HepG2 (cell line): ENCODE results near the gene CDIP1. TPM values are rescaled to one million over a fixed set of nuclear protein-coding genes. Genes with fewer than 3 reads are reported as not detected.

Experiments used
- CEBPG ChIP-seq: IDR thresholded peaks from 2 replicates; pipeline ENCODE4 v1.6.1; 2016
- FOSL1 ChIP-seq: sonication (generic); formaldehyde crosslinking; IDR thresholded peaks from 2 replicates; pipeline ENCODE4 v1.9.0; 2021; ENCODE audit warnings: missing genetic modification reagents, borderline replicate concordance
- JDP2 ChIP-seq: sonication (generic); formaldehyde crosslinking; IDR thresholded peaks from 2 replicates; pipeline ENCODE4 v1.8.1; 2022; ENCODE audit warnings: missing genetic modification reagents, borderline replicate concordance
- KAT7 ChIP-seq: IDR thresholded peaks from 2 replicates; pipeline ENCODE4 v1.6.1; 2018; ENCODE audit warnings: borderline replicate concordance, missing compliant biosample characterization
- MAF1 ChIP-seq: sonication (generic); formaldehyde crosslinking; IDR thresholded peaks from 2 replicates; pipeline ENCODE4 v1.5.0; 2020; ENCODE audit warnings: missing genetic modification reagents, borderline replicate concordance
- MYC ChIP-seq: sonication (generic); formaldehyde crosslinking; IDR thresholded peaks from 2 replicates; pipeline ENCODE4 v1.9.0; 2021; ENCODE audit warnings: missing genetic modification reagents, borderline replicate concordance
- NR1H2 ChIP-seq: sonication (generic); formaldehyde crosslinking; IDR thresholded peaks from 2 replicates; pipeline ENCODE4 v1.8.1; 2022; ENCODE audit warnings: low read depth, missing genetic modification reagents, borderline replicate concordance
- ZFP1 ChIP-seq: IDR thresholded peaks from 2 replicates; pipeline ENCODE4 v1.6.1; 2016
- ZFX ChIP-seq: sonication (generic); formaldehyde crosslinking; IDR thresholded peaks from 2 replicates; pipeline ENCODE4 v1.4.0; 2020; ENCODE audit warnings: mild to moderate bottlenecking, low read depth, missing genetic modification reagents, moderate library complexity
- ZNF205 ChIP-seq: IDR thresholded peaks from 2 replicates; pipeline ENCODE4 v1.6.1; 2018; ENCODE audit warnings: missing biosample characterization, missing genetic modification reagents
- ZNF3 ChIP-seq: IDR thresholded peaks from 2 replicates; pipeline ENCODE4 v1.7.0; 2017; ENCODE audit warnings: inconsistent platforms
- ZNF558 ChIP-seq: sonication (generic); formaldehyde crosslinking; IDR thresholded peaks from 2 replicates; pipeline ENCODE4 v1.9.0; 2022; ENCODE audit warnings: mild to moderate bottlenecking, missing genetic modification reagents, borderline replicate concordance
- ZNF773 ChIP-seq: sonication (generic); formaldehyde crosslinking; IDR thresholded peaks from 2 replicates; pipeline ENCODE4 v1.4.0; 2020; ENCODE audit warnings: missing genetic modification reagents, borderline replicate concordance
- ZNF781 ChIP-seq: sonication (generic); formaldehyde crosslinking; IDR thresholded peaks from 2 replicates; pipeline ENCODE4 v1.5.1; 2020; ENCODE audit warnings: borderline replicate concordance, mild to moderate bottlenecking, missing genetic modification reagents; ENCODE audit errors: not compliant biosample characterization
- ZSCAN30 ChIP-seq: sonication (generic); formaldehyde crosslinking; IDR thresholded peaks from 2 replicates; pipeline ENCODE4 v1.5.0; 2020; ENCODE audit warnings: mild to moderate bottlenecking, missing genetic modification reagents
- polyA plus RNA-seq, 8 experiments: library from polyadenylated mRNA; depleted of rRNA in 3 of 8; stranded (reverse) in 7 of 8; unstranded in 1 of 8; fragments of >200 nt; fragmentation: Illumina TruSeq in 4 of 8; extraction: Trizol in 4 of 8; gene quantifications; 2 replicates each; pipeline versions ENCODE4 v1.2.1 to v1.2.3, GENCODE V29; 2011 to 2016; ENCODE audit warnings: low read depth in 4 of 8, missing spikeins in 1 of 8, mixed read lengths in 1 of 8; ENCODE audit not compliant: insufficient read depth in 1 of 8
- total RNA-seq, 5 experiments: library from RNA; depleted of rRNA; stranded (reverse); fragments of >200 nt; fragmentation: Illumina TruSeq; extraction: Trizol; gene quantifications; 2 replicates each; pipeline ENCODE4 v1.2.3, GENCODE V29; 2016; ENCODE audit warnings: low read depth in 1 of 5
- TF ChIP-seq, protein P1 (sequence below): sonication (generic); formaldehyde crosslinking; IDR thresholded peaks from 2 replicates; pipeline ENCODE4 v1.5.1; 2020; ENCODE audit warnings: missing genetic modification reagents, mild to moderate bottlenecking, borderline replicate concordance
- TF ChIP-seq, protein P2 (sequence below): IDR thresholded peaks from 2 replicates; pipeline ENCODE4 v1.4.0; 2020; ENCODE audit warnings: mild to moderate bottlenecking, missing genetic modification reagents
- TF ChIP-seq, protein P3 (sequence below): sonication (generic); formaldehyde crosslinking; IDR thresholded peaks from 2 replicates; pipeline ENCODE4 v1.5.1; 2020; ENCODE audit warnings: missing genetic modification reagents, mild to moderate bottlenecking, borderline replicate concordance
- TF ChIP-seq, protein P4 (sequence below): sonication (generic); formaldehyde crosslinking; IDR thresholded peaks from 2 replicates; pipeline ENCODE4 v1.5.0; 2020; ENCODE audit warnings: mild to moderate bottlenecking, missing genetic modification reagents, borderline replicate concordance

Gene CDIP1
- total and polyA plus RNA-seq, 2 of the 13 experiments (the other 11 are each of a cell fraction or from before 2014, with no cell fraction given) = 31.2 to 56.7 TPM

DNA sequence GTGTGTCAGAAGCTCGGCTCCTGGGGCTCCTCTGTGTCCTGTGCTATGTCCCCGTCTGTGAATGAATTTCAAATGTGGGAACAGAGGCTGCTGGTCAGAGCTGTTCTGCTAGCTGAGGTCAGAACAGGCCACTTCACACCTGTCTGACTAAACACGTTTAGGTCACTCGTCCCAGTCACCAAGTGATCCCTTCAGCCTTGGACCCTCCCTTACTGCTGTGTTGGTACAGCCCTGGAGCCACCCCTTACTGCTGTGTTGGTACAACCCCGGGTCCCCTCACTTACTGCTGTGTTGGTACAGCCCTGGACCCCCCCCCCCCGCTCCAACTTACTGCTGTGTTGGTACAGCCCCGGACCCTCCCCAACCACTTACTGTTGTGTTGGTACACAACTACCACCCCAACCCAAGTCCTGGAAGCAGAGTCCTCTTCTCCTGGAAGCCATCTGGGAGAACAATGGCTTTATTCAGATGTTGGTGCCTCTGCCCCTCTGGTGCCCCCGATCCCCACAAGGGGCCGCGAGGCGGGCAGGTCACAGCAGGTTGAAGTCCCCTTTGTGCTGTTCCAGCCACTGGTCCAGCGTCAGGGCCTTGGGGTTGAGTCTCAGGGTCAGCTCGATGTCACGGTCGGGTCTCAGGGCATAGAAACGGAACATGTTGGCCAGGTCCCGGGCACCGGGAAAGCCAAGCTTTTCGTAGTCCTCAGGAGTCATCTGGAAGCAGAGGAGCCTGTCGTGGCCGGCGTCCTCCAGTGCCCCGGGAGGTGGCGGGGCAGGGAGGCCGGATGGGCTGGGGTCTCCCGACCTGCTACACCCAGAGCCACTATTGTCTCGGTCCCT lies 77.1 kb downstream of the CDIP1 start (continued):
- no peak for TF ChIP-seq ZNF773 (CRISPR knock-in tag)
- 0 out of 2 replicates have a peak, but pooled peaks have one; percentile 39 for TF ChIP-seq ZSCAN30
- peak; percentile 80 for TF ChIP-seq ZFX (CRISPR knock-in tag)
- no peak for TF ChIP-seq ZNF558
- no peak for TF ChIP-seq NR1H2
- TF ChIP-seq, protein P1, sequence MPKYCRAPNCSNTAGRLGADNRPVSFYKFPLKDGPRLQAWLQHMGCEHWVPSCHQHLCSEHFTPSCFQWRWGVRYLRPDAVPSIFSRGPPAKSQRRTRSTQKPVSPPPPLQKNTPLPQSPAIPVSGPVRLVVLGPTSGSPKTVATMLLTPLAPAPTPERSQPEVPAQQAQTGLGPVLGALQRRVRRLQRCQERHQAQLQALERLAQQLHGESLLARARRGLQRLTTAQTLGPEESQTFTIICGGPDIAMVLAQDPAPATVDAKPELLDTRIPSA (CRISPR knock-in tag) = no peak
- TF ChIP-seq KAT7 (CRISPR knock-in tag) = no peak
- TF ChIP-seq ZNF781 (CRISPR knock-in tag) = no peak
- TF ChIP-seq ZNF205 (CRISPR knock-in tag) = no peak
- no peak for TF ChIP-seq ZNF3 (CRISPR knock-in tag)
- TF ChIP-seq CEBPG (CRISPR knock-in tag) = peak; percentile 2; the same call in 1 of the 2 replicates
- TF ChIP-seq, protein P2, sequence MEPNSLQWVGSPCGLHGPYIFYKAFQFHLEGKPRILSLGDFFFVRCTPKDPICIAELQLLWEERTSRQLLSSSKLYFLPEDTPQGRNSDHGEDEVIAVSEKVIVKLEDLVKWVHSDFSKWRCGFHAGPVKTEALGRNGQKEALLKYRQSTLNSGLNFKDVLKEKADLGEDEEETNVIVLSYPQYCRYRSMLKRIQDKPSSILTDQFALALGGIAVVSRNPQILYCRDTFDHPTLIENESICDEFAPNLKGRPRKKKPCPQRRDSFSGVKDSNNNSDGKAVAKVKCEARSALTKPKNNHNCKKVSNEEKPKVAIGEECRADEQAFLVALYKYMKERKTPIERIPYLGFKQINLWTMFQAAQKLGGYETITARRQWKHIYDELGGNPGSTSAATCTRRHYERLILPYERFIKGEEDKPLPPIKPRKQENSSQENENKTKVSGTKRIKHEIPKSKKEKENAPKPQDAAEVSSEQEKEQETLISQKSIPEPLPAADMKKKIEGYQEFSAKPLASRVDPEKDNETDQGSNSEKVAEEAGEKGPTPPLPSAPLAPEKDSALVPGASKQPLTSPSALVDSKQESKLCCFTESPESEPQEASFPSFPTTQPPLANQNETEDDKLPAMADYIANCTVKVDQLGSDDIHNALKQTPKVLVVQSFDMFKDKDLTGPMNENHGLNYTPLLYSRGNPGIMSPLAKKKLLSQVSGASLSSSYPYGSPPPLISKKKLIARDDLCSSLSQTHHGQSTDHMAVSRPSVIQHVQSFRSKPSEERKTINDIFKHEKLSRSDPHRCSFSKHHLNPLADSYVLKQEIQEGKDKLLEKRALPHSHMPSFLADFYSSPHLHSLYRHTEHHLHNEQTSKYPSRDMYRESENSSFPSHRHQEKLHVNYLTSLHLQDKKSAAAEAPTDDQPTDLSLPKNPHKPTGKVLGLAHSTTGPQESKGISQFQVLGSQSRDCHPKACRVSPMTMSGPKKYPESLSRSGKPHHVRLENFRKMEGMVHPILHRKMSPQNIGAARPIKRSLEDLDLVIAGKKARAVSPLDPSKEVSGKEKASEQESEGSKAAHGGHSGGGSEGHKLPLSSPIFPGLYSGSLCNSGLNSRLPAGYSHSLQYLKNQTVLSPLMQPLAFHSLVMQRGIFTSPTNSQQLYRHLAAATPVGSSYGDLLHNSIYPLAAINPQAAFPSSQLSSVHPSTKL (CRISPR knock-in tag) = peak; percentile 79
- TF ChIP-seq FOSL1 (CRISPR knock-in tag) = no peak
- peak; percentile 48; the same call in 1 of the 2 replicates for TF ChIP-seq MYC
- TF ChIP-seq ZFP1 (CRISPR knock-in tag) = no peak
- no peak for TF ChIP-seq JDP2 (CRISPR knock-in tag)
- TF ChIP-seq, protein P3, sequence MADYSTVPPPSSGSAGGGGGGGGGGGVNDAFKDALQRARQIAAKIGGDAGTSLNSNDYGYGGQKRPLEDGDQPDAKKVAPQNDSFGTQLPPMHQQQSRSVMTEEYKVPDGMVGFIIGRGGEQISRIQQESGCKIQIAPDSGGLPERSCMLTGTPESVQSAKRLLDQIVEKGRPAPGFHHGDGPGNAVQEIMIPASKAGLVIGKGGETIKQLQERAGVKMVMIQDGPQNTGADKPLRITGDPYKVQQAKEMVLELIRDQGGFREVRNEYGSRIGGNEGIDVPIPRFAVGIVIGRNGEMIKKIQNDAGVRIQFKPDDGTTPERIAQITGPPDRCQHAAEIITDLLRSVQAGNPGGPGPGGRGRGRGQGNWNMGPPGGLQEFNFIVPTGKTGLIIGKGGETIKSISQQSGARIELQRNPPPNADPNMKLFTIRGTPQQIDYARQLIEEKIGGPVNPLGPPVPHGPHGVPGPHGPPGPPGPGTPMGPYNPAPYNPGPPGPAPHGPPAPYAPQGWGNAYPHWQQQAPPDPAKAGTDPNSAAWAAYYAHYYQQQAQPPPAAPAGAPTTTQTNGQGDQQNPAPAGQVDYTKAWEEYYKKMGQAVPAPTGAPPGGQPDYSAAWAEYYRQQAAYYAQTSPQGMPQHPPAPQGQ (CRISPR knock-in tag) = no peak
- no peak for TF ChIP-seq MAF1 (CRISPR knock-in tag)
- TF ChIP-seq, protein P4, sequence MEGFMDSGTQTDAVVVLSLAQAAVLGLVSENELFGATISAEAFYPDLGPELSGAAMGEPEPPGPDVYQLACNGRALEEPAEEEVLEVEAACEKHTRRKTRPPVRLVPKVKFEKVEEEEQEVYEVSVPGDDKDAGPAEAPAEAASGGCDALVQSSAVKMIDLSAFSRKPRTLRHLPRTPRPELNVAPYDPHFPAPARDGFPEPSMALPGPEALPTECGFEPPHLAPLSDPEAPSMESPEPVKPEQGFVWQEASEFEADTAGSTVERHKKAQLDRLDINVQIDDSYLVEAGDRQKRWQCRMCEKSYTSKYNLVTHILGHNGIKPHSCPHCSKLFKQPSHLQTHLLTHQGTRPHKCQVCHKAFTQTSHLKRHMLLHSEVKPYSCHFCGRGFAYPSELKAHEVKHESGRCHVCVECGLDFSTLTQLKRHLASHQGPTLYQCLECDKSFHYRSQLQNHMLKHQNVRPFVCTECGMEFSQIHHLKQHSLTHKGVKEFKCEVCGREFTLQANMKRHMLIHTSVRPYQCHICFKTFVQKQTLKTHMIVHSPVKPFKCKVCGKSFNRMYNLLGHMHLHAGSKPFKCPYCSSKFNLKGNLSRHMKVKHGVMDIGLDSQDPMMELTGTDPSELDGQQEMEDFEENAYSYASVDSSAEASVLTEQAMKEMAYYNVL (CRISPR knock-in tag) = peak; percentile 88
